Stimulated activated CD8-positive, alpha-beta memory T cell treated with anti-CD3 and anti-CD28 coated beads, Interleukin-12 subunit alpha, Interleukin-12 subunit beta, amount 100 ng/mL, for 4 hours (primary cell): ENCODE results near the gene RUSC1.
"Not testable (repeated sequence)": the region's sequence is repeated elsewhere in the genome, so short reads cannot be mapped to it uniquely, and the experiment has no call there.

Experiments
- DNase-seq: peaks from one replicate; pipeline ENCODE4 v3.0.0-alpha.2; 2020; ENCODE audit warnings: low read depth

RUSC1 gene, protein sequence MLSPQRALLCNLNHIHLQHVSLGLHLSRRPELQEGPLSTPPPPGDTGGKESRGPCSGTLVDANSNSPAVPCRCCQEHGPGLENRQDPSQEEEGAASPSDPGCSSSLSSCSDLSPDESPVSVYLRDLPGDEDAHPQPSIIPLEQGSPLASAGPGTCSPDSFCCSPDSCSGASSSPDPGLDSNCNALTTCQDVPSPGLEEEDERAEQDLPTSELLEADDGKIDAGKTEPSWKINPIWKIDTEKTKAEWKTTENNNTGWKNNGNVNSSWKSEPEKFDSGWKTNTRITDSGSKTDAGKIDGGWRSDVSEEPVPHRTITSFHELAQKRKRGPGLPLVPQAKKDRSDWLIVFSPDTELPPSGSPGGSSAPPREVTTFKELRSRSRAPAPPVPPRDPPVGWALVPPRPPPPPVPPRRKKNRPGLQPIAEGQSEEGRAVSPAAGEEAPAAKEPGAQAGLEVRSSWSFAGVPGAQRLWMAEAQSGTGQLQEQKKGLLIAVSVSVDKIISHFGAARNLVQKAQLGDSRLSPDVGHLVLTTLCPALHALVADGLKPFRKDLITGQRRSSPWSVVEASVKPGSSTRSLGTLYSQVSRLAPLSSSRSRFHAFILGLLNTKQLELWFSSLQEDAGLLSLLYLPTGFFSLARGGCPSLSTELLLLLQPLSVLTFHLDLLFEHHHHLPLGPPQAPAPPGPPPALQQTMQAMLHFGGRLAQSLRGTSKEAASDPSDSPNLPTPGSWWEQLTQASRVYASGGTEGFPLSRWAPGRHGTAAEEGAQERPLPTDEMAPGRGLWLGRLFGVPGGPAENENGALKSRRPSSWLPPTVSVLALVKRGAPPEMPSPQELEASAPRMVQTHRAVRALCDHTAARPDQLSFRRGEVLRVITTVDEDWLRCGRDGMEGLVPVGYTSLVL

GRCh38 chr1:155320661-155321617 is at the start of gene RUSC1:
RUSC1 (plus strand) TSS chr1:155320894; CDS start chr1:155321774, 880 bp downstream.
- peak; percentile 51 for DNase-seq

DNA sequence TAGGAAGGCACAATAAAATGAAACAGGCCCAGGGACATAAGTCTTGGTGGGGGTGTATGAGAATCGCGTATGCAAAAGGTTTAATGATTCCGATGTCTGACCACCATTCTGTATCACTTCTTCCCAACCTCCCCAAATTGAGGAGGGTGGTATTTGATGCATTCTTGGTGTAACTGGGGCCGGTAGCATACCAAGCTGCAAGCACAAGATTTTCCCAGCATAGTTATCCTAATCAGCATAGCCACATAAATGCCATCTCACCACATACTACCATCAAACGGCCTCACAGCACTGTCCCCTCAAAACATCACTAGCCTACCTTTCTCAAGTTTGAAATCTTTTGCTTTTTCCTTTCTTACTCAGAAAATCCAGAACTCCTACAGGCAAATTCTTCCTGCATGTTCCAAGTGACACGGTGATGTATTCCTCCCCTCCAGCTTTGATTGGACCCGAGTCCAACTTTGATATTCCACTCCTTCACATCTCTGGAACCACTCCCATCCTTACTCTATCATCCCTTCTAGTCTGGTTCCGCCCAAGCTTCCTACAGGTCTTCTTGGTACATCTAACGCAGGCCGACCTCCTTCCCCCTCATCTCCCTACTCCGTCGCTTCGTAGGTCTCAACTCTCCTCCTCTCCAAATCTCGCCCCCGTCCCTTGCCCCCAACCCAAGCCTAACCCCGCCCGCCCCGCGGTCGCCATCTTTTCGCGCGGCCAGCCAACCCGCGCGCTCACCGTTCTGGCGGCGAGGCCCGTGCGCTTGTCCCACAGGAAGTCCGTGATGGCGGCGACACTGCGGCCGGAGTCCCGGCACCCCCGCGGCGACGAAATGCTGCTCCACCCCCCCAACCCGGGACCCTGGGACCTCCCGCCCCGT is 48.0 kb upstream of the RUSC1 start:
- no peak for DNase-seq

DNA sequence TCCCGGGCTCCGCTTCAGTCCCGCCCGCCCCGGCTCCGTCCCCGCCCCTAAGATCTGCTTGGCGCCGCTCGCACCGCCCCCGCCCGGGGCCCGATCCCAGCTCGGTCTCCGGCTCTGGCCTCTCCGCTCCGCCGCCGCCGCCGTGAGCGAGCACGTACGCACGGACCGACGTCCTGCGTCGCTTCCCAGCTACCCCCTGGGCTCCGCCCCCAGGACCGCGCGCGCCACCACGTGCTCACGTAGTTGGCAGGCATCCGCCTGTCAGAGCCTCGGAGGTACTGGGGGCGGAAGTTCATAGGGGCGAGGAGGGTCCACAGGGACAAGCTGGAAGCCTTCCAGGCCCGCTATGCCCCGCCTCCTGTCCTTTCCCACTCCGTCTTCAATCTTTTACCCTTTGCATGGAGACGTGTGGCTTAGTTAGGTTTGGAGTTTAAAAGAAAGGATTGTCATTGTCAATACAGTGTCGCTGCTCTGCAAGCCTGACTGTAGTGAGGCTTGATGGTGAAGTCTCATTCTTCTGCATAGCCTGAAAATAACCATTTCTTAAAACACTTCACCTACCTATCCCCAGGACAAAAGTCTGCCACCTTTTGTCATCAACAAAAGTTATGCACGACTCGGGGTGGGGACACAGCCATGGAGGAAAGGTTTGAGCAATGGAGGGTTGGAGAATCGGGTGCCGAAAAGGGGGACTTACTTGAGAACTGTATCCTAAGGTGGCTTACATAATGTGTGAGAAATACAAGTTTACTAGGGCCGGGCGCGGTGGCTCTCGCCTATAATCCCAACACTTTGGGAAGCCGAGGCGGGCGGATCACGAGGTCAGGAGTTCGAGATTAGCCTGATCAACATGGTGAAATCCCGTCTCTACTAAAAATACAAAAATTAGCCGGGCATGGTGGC is 47.1 kb upstream of the RUSC1 start, which contains the start of gene CLK2:
CLK2 (minus strand) TSS at position 162 of the 903 bp plus-strand sequence. CDS start 2,527 bp downstream, outside the sequence.
- peak; percentile 94 for DNase-seq

DNA sequence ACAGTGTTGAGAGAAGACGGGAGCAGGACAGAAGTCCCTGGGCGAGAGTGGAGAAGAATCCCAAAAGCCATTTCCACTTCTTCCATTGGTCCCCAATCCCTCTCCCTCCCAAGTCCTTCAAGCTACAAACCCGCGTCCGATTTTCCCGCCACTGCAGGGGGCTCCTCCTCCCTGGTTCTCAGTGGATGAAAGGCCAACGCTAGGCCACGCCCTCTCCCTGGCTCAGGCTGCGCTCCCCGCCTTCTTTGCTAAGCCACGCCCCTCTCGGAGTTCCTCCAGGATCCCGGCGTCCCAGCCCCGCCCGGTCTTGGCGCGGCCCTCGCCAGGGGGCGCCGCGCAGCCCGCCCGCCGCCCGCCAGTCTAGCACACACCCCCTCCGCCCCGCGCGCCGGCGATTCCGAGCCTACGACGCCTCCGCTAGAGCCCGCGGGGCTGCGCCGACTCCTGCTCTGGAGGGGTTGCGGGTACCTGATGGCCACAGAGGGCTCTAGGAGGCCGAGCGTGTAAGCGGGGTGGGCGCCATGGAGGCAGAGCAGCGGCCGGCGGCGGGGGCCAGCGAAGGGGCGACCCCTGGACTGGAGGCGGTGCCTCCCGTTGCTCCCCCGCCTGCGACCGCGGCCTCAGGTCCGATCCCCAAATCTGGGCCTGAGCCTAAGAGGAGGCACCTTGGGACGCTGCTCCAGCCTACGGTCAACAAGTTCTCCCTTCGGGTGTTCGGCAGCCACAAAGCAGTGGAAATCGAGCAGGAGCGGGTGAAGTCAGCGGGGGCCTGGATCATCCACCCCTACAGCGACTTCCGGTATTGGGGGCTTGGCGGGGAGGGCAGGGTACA is 43.4 kb upstream of the RUSC1 start, which contains the start of gene HCN3:
HCN3 (plus strand) TSS at position 394 of the 832 bp plus-strand sequence; CDS start at position 522, 128 bp downstream.
- DNase-seq: peak; percentile 88

DNA sequence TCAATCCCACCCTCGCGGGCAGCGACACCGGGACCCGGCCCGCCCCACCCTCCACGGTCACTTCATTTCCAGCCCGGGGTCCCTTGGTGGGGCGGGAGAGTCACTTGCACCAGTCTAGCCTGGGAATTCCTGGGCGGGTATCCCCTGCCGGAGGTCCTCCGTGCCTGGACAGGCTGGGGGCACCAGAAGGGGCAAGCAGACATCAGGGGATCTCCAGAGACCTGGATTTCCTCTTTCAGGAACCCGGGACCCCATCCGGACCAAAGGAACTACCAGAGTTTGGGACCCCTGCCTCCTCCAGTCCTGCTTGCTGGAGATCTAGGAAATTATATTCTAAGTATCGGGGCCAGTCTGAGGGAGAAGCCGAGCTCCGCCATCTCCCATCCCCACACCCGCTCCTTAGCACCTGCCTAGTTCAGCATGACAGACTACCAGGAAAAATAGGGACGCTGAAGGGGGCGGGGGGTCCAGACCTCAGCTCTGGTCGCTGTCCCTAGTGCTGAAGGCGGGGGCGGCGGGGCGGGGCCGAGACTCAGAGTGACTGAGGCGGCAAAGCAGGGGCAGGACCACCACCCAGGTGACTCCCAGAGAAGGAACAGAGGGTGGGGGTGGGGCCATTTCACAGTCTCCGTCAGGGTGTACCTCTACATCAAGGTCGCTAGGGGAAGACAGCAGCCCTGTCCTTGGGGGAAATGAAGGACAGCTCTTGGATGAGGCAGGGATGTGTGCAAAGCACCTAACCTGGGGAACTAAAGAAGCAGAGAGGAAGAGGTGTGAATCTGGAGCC is 42.6 kb upstream of the RUSC1 start:
- peak; percentile 50 for DNase-seq

GRCh38 chr1:155278689-155279160 is 42.0 kb upstream of the RUSC1 start:
- no peak for DNase-seq

GRCh38 chr1:155279268-155279667 is 41.4 kb upstream of the RUSC1 start:
- DNase-seq: no peak

DNA sequence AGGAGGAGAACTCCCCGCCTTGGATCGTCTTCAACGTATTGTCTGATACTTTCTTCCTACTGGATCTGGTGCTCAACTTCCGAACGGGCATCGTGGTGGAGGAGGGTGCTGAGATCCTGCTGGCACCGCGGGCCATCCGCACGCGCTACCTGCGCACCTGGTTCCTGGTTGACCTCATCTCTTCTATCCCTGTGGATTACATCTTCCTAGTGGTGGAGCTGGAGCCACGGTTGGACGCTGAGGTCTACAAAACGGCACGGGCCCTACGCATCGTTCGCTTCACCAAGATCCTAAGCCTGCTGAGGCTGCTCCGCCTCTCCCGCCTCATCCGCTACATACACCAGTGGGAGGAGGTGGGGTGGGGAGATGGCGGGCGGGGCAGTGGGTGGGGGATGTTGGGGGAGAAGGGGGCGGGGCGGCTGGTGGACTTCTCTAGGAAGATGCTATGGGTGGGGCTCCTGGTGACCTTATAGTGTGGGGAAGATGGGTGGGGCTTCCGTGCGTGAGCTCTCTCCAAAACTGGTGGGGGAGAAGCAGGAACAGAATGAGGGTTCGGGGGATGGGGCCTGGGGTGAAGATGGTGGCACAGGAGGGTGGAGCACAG is 38.1 kb upstream of the RUSC1 start:
- DNase-seq: no peak

GRCh38 chr1:155284476-155284875 is 36.2 kb upstream of the RUSC1 start:
- DNase-seq: no peak

DNA sequence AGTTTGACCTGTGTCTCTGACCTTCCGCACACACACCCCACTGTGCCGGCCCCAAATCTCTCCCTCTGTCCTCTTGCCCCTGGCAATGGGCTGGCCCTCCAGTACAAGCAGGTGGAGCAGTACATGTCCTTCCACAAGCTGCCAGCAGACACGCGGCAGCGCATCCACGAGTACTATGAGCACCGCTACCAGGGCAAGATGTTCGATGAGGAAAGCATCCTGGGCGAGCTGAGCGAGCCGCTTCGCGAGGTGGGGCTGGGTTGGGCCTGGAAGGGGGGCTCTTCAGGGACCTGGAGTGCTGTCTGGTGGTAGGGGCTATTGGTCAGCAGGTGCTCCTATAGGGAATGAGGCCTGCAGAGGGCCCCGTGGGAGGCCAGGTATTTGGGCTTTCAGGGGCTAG is 35.6 kb upstream of the RUSC1 start:
- DNase-seq: no peak

DNA sequence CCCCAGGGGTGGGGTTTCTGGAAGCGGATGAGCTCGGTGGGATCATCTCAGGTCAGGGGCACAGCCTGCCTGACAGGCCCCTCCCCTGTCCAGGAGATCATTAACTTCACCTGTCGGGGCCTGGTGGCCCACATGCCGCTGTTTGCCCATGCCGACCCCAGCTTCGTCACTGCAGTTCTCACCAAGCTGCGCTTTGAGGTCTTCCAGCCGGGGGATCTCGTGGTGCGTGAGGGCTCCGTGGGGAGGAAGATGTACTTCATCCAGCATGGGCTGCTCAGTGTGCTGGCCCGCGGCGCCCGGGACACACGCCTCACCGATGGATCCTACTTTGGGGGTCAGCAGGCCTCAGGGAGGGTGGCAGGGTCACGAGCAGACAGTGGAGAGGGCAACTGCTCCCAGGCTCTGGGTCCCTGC is 35.1 kb upstream of the RUSC1 start:
- DNase-seq: no peak

DNA sequence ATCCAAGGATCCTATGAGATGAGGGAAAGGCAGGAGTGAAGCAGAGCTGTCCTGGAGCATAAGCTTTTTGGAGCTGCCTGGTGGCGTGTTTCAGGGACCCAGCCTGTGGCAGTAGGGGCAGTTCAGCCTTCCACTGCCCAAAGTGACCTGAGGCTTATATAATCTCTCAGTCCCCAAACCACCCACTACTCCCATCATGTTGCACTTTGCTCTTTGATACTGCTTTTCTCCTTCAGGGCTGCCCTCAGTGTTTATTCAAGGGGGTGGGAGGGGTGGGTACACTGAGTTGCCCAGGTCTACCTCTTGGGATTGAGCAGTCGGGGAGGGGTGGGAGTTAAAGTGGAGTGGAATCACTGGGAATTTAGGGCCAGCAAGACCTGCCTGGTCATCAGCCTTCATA is 34.1 kb upstream of the RUSC1 start:
- DNase-seq: no peak

GRCh38 chr1:155287987-155288543 is 32.6 kb upstream of the RUSC1 start:
- no peak for DNase-seq

- DNase-seq: not testable (repeated sequence)
These were observed 29.7 kb upstream of the RUSC1 start for GRCh38 chr1:155291006-155291405.

- no peak for DNase-seq
These were observed 27.5 kb upstream of the RUSC1 start for GRCh38 chr1:155293086-155293749.

DNA sequence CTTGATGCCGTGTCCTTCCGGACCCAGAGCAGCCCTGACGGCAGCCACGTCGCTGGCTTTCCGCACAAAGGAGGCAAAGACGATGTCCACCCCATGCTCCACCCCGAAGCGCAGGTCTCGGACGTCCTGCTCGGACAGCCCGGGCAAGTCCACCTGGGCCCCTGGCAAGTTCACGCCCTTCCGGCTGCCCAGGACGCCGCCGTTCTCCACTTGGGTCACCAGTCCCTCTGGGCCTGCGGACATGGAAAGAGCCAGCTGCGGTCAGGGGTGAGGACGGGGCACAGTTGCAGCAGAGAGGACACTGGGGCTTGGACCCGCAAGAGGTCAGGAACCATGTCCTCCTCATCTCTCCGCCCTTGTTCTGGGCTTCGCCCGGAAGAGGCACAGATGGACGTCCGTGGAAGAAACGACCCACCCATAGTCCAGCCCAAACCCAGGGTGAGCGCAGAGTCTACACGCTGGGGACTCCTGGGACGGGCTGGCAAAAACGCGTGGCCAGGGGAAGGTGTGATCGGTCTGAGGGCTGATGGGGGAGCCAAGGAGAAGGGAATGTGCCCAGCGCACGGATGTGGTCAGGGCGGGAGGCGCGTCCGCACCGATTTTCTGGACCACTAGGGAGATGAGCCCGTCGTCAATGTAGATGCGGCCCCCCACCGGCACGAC is 26.0 kb upstream of the RUSC1 start:
- DNase-seq: no peak
